GM19328 (cell line): ENCODE measurements around the gene PLSCR4.
"Not testable (repeated sequence)": the region's sequence is repeated elsewhere in the genome, so short reads cannot be mapped to it uniquely, and the experiment has no call there.

Experiments
- ATAC-seq: cut with Tn5 transposase; IDR thresholded peaks from one replicate; pipeline ENCODE4 v1.9.1; 2021; ENCODE audit warnings: mild to moderate bottlenecking, moderate library complexity; ENCODE audit not compliant: unreplicated experiment

PLSCR4 gene

GRCh38 chr3:146249921-146250320 lies 984 bp downstream of the PLSCR4 start:
- ATAC-seq = no peak

GRCh38 chr3:146247911-146248310 lies 3.0 kb downstream of the PLSCR4 start:
- ATAC-seq = no peak

GRCh38 chr3:146246526-146246925 lies 4.4 kb downstream of the PLSCR4 start:
- no peak for ATAC-seq

DNA sequence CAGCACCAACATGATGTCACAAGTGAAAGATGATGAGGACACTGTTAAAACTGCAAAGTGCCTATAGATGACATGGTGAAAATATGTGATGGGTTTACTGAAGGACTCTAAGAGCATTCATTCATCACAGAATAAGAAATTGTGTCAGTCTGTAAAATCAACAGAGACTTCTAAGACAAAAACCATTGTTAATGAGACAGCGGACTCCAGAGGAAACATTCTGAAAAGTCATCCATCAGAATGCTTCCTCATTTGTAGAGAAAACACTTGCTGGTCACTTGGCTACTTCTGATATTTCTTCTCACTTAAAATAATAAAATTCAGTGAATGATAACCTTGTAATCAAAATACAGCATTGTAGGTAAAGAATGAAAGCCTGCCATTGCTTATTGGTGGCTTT lies 7.3 kb downstream of the PLSCR4 start:
- no peak for ATAC-seq

DNA sequence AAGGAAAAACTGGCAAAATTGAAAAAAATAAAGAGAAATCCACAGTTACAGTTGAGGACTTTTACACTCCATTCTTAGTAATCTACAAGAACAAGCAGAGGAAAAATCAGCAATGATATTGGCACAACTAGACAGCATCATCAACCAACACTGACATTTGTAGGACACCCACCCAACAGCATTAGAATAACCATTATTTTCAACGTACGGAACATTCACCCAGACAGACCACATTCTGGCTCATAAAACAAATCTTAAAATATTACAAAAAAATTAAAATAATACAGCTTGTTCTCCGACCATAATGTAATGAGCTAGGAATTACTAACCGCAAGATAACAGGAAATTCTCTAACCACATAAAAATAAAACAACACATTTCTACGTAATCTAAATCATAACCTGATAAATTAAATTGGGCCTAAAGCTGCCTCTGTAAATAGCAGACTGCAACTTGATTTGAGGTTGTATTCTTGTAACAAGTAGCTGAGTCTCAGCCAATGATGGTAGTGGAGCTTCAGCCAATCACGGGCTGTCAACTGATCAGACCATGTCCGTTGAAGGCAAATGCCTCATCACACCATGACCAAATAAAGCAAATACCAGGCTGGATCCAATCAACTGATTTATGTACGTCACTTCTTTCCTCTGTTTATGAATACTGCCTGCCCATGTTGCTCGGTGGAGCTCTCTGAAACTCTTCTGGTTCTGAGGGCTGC lies 9.2 kb downstream of the PLSCR4 start:
- ATAC-seq = no peak

- no peak for ATAC-seq
Measured at GRCh38 chr3:146233487-146233886, 17.4 kb downstream of the PLSCR4 start.

DNA sequence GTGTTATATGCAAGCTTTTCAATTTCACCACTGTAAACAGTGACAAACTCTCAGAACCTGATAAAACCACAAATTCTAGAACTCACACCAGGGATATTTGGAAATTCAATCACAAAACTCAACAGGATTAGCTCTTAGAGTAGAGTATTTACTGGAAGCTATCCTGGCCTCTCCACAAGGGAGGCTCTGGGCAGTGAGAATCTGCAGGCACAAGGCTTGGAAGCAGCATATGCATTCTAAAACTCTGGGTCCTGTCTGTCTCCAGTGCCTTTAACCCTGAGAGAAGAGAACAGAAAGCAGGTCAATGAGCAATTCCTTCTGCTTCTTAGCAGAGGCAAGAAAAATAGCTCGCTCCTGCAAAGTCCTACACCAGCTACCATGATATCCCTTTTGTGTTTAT lies 23.4 kb downstream of the PLSCR4 start:
- no peak for ATAC-seq

GRCh38 chr3:146226881-146227280 lies 24.0 kb downstream of the PLSCR4 start:
- ATAC-seq = no peak

DNA sequence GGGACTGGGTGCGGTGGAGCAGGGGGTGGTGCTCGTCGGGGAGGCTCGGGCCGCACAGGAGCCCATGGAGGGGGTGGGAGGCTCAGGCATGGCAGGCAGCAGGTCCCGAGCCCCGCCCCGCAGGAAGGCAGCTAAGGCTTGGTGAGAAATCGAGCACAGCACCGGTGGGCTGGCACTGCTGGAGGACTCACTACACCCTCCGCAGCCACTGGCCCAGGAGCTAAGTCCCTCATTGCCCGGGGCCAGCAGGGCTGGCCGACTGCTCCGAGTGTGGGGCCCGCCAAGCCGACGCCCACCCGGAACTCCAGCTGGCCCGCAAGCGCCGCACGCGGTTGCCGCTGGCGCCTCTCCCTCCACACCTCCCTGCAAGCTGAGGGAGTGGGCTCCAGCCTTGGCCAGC lies 25.4 kb downstream of the PLSCR4 start:
- ATAC-seq = not testable (repeated sequence)

DNA sequence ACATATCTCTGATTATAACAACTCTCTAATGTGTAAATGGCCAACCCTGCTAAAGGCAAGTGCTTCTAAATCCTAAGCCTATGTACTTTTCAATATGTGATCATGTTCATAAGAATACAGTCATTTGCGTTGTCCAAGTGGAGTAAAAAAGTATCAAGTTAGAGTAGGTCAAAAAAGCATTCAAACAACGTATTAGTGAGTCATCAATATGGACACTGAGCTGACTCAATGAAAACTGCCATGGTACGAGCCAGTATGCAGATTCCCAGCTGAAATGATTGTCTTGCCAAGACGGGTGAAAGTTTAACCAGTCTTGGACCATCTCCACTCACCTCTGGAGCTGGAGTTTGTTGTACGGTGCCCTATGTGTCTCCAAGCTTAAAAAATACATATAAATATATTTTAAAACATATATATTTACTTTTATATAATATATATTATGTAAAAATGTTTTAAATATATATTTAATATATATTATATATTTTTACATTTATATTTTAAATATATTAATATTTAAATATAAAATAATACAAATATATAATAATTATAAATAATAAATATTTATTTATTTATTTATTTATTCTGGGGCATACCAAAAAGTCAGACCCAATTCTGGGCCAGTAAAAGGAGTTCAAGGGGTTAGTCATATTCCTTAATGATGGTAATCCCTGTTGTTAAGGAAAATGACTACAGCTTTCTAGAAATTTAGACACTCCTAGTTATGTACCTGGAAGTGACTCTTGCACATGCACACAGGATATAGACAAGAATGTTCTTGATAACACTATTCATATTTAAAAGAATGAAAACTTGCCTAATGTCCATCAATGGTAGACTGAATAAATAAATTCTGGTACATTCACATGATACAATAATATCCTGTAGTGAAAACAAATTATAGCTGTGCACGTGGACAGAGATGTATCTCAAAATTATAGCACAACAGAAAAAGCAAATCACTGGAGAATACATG lies 27.2 kb downstream of the PLSCR4 start:
- no peak for ATAC-seq

- no peak for ATAC-seq
Measured at GRCh38 chr3:146222204-146223046, 28.5 kb downstream of the PLSCR4 start.

DNA sequence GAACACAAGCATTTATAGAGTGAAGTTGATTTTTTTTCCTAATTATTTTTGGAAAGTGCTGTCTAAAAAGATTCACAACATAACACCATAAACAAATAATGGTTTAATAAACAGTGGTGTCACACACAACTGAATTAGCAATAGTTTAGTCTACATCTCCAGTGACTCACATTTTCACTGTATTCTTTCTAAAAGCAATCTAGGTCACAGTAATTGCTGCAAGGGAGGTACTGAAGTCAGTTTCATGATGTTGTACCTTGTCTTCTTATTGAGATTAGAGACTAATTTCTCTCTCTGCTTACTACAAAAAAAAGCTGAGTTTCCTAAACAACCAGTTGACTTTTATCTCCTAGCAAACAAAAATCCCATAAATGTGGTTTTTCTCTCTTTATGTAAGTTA lies 29.6 kb downstream of the PLSCR4 start:
- no peak for ATAC-seq

- ATAC-seq = no peak
Measured at GRCh38 chr3:146218880-146219866, 31.7 kb downstream of the PLSCR4 start.

DNA sequence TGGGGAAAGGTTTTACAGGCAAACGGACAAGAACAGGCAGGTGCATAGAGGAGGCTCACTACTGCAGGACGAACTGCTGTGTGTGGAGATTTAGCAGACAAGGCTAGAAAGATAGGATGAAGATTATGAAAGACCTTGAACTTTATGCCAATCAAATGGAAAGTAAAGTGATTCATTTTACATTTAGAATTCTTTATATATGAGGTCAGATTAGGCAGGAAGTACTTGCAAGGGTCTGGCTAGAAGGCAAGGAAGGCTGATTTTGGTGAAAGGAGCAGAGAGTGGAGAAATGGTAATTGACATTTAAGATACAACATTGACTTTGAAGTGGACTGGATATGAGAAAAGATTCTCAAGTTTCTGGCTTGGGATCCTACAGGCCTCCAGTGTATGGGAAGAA lies 33.6 kb downstream of the PLSCR4 start:
- no peak for ATAC-seq

- no peak for ATAC-seq
Measured at GRCh38 chr3:146214493-146214892, 36.4 kb downstream of the PLSCR4 start.

DNA sequence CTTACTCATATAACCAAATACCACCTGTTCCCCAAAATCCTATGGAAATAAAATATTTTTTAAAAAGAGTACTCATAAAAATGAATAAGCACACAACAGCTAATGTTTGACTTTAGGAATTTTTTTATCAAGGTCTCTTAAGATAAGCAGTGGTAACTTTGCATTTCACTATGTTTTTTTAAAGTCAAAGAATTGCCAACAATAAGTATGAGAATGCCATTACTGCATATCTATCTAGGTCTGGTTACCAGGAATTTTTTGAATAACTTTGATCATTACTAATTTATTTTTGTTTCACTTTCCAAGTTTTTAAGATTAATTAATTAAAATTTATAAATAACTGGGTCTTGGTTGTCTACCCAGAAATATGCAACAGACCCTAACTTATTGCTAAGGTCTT lies 41.5 kb downstream of the PLSCR4 start:
- ATAC-seq = no peak

GRCh38 chr3:146203776-146204175 lies 47.1 kb downstream of the PLSCR4 start:
- no peak for ATAC-seq

GRCh38 chr3:146200461-146201220 lies 50.3 kb downstream of the PLSCR4 start:
- no peak for ATAC-seq

DNA sequence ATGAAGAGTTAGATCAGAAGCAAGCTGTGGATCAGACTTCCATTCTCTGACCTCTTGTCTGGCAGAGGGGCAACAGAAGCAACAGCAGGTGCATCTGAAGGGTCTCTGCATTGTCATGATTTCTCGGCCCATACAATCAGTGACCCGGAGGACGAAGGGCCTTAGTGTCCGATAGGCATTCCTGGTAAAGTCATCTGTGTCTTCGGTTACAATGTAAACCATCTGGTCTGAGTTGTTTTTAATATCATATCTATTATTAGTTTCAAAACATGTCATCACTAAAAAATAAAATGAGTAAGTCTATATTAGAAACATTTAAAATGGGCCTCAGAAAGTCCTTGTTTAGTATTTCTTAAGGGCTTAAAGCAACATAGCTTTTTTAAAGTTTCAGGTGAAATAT lies 51.1 kb downstream of the PLSCR4 start:
- no peak for ATAC-seq
